COLO668 (cell line): ENCODE measurements around the gene PODXL.

ENCODE experiments used
- DNase-seq: peaks from one replicate; lab custom pipeline; 2025; ENCODE audit not compliant: unreplicated experiment; lab: John Stamatoyannopoulos, UW

The PODXL gene

GRCh38 chr7:131568510-131568909 lies 12.1 kb upstream of the PODXL start:
- DNase-seq = no peak

- no peak for DNase-seq
These were observed 8.2 kb upstream of the PODXL start for GRCh38 chr7:131564640-131565039.

GRCh38 chr7:131563918-131564317 lies 7.5 kb upstream of the PODXL start:
- no peak for DNase-seq

DNA sequence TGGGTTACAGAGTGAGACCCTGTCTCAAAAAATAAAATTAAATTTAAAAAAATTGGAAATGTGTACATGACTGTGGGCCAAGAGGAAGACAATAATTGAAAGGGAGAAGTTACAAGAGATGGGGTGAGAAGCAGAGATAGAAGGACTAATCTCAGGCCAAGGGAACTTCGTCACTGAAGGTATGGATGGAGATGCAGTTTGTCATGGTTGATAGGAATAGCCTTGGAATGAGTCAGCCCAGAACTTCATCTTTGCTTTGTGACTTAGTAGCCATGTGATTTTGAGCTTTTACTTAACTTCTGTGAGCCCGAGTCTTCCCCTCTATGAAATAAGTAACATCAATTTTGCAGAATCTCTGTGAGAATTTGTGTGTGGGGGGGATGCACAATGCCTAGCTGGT lies 6.5 kb upstream of the PODXL start:
- DNase-seq = no peak

- no peak for DNase-seq
These were observed 3.6 kb upstream of the PODXL start for GRCh38 chr7:131560061-131560460.

DNA sequence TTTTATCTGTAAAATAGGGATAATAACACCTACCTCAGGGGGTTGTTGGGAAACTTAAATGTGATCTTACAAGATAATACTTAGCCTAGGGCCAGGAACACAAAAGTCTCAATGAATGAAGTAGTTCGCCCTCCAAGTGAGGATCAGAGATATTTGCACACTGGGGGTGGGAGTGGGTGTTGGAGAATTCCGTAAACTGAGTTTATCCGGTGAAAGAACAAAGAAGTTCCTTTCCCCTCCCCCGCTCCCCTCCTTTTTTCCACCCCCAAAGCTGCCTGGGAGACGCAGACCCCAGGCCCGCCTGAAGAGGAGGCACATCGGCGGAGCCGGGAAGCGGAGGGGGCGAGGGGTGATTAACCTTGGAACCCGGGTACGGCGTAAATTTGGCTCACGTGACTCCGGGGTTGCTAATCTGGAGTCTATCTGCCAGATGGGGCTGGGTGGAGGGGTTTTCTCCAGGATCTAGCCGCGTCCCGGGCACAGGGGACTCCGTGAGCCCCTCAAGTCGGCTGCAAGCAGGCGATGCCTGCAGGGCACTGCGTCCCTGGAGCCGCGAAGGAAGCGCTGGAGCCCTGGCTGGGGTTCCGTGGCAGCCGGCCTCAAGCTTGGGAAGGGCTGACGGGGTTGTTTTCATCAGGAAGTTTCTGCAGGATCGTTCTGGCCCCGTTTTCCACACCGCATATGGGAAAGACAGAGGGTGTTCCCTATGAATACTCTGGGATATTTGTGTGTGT lies 1.4 kb upstream of the PODXL start:
- DNase-seq = no peak

DNA sequence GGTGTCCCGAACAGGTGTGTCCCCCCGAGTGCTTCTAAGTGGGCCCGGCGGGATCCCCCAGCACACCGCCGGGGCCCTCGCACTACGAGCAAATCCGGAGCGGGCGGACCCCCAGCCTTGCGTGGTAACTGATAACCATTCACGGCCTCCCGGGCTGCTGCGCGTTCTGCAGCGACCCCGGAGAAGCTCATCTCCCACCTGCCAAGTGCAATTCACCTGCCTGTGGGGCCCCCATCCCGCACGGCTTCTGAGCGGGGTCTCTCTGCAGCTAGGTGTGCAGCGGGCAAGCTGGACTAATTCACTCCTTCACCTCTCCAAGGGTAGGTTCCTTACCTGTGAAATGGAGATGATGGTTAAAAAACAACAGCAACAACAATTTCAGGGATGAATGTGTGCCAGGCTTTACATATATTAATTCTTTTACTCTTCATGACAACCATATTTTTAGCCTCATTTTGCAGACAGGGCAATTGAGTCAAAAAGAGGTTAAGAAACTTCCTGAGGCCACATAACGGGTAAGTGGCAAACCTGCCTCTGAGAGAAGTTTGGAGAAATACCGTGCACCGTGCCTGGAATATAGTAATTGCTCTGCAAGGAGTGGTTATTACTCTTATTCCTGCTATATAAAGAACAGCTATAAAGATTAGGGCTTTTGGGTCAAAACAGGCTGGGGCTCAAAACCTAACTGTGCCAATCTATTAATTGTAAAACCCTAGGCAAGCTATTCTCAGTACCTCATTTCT lies 652 bp upstream of the PODXL start:
- DNase-seq = no peak

GRCh38 chr7:131555552-131556052 lies 826 bp downstream of the PODXL start:
- DNase-seq = peak; percentile 59

GRCh38 chr7:131554880-131555516 lies 1.4 kb downstream of the PODXL start:
- peak; percentile 13 for DNase-seq

- DNase-seq = no peak
These were observed 2.5 kb downstream of the PODXL start for GRCh38 chr7:131553931-131554330.

- DNase-seq = no peak
These were observed 4.4 kb downstream of the PODXL start for GRCh38 chr7:131552053-131552452.

GRCh38 chr7:131550846-131551245 lies 5.6 kb downstream of the PODXL start:
- no peak for DNase-seq

GRCh38 chr7:131548371-131548770 lies 8.1 kb downstream of the PODXL start:
- DNase-seq = no peak

- no peak for DNase-seq
These were observed 8.8 kb downstream of the PODXL start for GRCh38 chr7:131547589-131547988.

DNA sequence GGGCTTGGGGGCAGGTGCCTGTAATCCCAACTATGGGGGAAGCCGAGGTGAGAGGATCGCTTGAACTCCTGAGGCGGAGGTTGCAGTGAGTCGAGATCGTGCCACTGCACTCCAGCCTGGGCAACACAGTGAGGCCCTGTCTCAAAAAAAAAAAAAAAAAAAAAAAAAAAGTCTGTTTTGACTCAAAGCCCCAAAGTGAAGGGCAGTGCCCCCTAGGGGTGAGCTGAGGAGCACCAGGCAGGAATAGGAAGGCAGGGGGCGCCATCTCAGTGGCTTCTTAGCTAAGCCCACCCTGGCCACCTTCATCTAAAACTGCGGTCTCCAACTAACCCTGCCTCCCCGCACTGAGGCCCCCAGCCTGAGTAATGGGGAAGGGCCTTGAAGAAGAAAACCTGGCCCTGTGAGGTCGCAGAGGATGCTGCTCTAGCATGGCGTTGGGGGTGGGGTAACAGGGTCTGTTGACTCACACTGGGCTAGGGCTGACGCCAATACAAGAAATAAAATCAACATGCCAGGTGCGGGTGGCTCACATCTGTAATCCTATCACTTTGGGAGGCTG lies 9.8 kb downstream of the PODXL start:
- DNase-seq = peak; percentile 10

DNA sequence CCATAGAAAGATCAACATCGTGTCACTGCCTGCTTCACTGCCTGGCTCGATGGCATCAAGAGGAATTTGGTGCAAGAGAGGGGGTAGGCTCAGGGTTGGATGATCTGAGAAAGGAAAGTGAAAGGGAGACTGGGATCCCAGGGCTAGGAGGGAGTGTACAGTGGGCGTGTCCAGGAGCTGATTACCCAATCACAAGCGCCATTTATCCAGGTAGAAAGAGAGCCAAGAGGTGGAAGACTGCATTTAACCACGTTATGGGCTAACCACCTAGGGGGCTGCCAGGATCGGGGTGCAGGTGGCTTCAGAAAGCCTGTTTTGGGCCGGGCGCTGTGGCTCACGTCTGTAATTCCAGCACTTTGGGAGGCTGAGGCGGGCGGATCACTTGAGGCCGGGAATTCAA lies 10.3 kb downstream of the PODXL start:
- DNase-seq = no peak

DNA sequence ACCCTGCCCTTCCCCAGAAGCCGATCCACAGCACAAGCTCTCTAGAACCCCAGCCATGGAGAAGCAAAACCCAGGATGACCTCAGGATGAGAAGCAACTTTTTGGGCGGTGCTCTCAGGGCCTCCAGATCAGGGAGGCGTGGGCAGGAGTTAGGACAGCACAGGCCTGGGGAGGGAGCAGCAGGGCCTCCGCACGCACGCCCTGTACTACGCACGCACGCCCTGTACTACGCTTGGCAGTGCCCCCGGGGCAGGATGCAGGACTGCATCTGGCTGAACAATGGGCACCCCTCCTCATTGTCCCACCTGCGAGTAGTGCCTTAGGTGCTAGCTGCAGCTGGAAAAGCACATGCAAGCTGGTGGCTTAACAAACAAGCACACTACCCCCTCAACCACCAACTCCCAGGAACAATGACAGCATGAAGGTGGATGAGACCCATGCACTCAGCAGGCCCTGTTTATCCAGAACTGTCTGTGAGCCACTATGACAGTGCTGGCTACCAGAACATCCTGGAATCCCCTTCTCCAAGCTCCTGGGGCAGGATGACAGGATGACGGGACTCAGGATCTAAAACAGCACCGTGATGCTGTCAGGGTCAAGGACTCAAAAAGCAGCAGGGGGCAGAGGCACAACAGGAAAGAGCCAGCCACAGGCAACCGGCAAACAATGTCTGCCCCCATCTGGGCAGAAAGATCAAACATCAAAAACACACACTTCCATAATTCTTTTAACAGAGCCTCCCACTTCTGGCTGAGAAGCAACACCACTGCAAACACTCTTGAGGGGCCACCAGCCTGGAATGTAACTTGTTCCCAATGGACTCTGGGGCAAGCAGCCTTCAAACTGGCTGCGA lies 11.8 kb downstream of the PODXL start:
- peak; percentile 78 for DNase-seq

DNA sequence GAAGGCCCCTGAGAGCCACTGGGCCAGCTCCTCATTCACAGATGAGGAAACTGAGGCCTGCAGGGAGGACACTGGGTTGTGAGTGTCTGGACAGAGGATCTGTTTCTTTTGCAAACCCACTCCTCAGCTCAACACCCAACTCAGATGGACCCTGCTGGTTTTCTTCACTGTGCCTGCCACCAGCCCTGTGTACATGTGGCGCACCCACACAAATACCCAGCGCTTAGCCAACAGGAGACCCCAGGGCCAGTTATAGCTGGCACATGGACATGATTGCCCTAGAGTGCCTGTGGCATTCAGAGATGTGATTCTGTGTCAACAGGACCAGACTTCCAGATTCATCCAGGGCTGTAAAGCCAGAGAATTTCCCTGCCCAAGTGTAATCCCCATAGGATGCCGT lies 12.4 kb downstream of the PODXL start:
- no peak for DNase-seq

DNA sequence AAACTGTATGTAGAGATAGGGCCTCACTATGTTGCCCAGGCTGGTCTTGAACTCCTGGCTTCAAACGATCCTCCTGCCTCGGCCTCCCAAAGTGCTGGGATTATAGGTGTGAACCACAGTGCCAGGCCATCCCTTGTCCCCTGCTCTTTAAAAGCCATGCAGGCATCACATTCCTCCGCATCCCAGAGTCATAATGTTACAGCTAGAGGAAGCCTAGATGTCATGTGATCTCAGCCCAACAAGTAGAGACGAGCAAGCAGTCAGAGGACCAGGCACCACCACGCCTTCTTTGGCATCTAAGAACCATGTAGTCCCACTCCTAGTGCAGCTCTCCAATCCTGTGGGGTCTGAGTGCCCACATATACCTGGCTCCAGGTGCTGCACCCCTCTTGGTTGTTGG lies 13.1 kb downstream of the PODXL start:
- DNase-seq = no peak

- peak; percentile 12 for DNase-seq
These were observed 15.8 kb downstream of the PODXL start for GRCh38 chr7:131540491-131541162.
